NCI-H187 (cell line): ENCODE measurements around the gene SGPP2.

Source experiments
- DNase-seq, 2 experiments: peaks; one replicate each; lab custom pipeline; 2025; lab: John Stamatoyannopoulos, UW

The SGPP2 gene

DNA sequence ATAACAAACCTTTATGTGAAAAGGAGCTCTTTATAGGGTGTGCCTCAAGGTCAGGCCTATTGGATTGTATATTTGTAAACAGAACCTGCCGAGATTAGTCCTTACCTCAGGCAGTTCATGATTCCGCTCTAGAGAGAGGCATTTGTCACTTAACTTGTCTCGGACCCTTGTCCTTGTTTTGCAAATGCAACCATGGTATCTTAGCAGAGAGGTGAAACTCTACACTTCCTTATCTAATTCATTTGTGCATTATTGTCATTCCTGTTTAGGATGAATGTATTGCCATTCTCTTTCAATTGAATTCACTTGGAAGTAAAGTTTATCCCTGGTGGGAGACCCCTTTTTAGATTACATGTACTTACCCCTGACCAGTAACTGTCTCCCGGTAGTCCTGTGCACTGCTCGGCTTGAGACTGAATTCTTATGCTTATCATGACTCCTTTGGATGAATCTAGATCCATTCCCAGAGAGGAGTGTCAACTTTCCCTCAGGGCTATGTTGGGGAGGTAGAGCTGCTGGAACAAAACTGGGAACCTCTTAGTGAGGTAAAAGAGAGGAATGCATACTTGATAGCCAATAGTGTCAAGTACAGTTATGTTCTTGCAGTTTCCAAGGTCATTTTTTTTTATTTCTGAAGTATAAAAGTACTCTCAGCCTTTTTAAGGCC lies 46.6 kb downstream of the SGPP2 start:
- DNase-seq, result no peak

DNA sequence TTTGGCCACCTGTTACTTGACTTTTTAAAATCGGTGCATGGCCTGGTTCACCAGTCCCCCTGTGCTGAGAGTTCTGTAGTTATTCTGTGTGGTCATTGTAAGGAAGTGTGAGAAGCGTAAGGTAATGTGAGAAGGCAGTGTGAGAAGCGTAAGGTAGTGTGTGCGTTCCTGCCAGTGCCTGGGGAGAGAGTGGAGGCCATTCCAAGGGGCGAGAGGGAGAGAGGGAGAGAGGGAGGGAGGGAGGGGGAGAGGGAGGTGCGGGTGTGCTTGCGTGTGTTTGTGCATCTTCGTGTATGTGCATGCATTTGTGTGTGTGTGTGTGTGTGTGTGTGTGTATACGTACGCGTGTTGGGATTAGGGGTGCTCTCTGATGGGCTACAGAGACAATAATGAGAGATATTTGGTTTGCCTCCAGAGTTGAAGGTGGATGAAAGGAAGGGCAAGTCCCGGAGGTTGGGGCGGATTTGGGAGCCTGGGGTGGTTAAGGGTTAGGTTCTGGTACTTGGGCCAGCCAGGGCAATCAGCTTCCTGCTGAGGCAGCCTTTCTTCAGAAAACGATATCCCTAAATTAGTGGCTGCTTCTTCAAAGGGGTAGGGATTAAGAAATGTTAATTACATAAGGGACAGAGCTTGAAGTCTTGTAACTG lies 53.7 kb downstream of the SGPP2 start:
- DNase-seq, result no peak

DNA sequence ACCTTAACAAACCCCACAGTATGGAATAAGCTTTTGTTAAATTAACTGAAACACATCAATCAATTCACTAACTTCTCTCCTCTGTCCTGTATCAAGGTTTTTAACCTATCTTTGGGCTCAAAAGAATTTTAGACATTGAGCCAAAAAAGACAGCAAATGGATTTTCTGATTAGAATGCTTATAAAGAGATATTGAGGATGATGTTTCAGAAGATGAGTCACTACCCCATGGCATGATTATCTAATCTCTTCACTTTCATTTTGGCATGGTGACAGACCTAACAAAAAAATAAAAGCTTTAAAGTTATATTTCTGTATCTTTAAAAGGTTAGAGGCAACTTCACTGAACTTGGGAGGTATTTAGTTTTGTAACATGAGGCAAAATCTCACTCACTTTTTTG lies 55.5 kb downstream of the SGPP2 start:
- no peak for DNase-seq

DNA sequence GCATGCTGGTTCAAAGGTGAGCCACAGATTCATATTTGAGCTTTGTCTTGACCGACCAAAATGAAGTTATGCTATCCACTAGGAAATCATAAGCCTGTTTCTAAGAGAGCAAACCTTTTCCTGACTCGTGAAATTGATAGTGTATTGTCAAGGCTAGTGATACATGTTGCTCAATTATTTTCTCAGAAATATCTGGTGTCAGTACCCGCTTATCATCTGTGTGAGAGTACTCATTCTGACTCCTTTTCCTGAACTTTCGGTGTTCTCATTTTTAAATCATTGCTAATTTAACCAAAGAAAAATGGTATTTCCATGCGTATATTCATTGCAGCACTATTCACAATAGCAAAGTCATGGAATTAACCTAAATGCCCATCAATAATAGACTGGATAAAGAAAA lies 56.2 kb downstream of the SGPP2 start:
- no peak for DNase-seq

DNA sequence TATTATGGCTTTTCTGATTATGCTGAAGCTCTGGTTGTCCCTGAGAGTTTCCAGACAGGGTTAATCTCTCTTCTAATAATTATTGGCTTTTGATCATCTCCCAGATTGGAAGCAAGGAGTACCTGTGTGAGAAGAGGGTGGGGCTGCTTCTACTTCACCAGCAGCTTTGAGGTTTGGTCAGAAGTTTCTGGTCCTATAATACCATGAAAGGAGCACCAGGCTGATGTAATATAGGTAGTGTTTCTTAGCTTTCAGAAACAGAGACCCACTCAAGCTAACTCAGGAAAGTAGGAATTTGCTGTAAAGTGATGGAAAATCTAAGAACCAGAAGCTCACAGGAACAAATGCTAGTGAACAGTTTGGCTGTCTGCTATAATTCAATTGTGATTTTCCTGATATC lies 57.6 kb downstream of the SGPP2 start:
- no peak for DNase-seq

DNA sequence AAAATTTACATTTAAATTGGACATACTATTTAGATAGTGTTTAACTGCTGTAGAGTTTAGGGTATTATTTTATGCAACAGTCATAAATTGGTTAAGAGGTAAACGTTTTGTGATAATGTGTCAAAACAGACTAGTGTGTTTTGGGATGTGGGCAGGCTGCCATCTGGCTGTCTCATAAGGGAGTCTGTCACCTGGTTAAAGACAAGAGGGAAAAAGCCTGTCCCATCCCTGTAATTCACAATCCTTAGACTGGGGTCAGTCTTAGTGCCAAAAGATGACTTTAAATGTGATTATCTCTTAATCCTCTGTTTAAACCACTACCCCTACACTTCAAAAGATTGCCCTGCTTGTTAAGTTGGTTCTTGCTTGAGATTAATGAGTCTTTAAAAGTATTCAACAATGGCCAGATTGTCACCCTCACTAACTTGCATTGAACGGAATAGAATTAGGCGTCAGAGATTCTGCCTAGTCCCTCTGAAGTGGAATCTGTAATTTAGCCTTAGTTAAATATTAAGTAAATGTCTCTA lies 59.2 kb downstream of the SGPP2 start:
- DNase-seq, result no peak

DNA sequence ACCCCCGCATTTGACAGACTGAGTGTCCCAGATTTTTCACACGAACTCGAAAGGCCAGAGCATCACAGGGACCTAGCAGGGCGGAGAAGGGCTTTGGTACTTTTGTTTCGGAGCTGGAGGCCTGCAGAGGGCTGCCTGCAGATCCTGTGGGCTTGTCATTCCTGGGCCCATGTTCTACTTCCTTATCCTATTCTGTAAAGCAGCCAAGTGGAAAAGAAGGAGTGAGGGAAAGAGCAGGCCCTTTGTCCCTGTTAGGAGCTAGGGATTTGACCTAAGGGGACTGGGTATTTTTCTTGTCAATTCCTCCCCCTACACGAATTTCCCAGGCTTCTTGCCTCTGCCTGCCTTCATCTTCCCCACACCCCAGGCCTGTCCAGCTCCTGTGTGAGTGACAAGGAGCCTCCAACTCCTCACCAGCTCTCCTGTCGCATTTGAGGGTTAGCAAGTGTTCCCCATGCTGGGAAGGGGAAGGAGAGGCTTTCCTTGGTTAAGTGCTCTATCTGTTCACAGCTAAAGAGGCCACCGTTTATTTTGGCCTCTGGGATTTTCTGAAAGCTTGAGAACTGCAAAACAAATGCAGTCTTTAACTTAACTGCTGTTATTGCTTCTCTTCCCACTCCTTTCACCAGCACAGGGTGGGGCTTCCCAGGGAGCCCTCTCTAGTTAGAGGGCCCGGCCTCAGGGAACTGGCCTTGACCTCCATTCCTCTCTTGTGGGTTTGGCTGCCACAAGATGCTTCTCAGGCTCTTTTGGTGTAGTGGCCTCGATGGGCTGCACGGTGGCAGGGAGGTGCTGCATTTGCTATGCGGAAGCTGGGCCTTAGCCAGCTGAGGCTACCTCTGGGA lies 61.2 kb downstream of the SGPP2 start:
- DNase-seq, result no peak

DNA sequence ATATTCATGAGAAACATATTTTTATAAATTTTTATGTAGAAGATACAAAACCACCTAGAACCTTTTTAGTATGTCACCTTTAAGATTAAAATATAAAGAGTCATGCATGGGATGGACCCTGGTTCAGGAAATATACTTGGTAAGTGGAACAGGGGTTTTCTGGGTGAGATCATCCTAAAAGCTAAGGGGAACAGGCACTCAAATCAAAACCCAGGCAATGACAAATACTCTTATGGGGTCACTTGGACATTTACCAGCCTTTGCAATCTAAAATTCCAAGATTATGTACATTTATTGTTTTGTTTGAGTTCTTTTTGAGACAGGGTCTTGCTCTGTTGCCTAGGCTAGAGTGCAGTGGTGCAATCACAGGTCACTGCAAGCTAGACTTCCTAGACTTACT lies 65.8 kb downstream of the SGPP2 start:
- DNase-seq, result no peak

DNA sequence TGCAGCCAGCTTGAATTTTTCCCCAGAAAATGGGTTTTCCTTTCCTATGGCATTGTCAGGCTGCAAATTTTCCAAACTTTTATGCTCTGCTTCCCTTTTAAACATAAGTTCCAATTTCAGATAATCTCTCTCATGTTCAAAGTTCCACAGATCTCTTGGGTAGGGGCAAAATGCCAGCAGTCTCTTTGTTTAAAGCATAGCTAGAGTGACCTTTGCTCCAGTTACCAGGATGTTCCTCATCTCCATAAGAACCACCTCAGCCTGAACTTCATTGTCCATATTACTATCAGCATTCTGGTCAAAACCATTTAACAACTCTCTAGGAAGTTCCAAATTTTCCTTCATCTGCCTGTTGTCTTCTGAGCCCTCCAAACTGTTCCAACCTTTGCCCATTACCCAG lies 68.3 kb downstream of the SGPP2 start:
- no peak for DNase-seq

DNA sequence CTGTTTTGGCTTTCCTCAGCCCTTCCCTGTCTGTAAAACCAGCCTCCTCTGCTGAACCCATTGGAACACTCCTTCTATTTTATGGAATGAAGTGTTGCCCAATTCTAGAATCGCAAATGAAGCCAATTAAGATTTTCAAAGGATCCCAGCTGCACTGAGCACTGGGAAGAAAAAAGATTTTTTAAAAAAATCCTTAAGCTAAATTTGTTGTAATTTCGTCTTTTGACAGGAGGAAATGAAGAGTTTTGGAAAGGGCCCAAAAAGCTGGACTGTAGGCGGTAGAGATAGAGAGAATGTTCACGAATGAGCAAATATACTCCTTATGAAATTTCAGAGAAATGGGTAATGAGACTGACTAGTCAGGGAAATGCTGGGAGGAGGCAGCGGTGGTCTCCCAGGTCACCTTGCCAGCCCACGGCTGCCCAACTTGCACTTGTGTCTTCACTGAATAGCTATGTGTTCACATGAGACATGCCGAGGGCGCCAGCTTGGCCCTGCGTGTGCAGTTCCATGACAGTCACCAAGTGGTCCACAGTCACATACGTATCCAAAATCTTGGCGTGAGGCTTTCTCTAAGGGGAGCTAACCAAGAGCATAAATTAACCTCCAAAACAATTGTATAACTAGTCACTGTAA lies 69.9 kb downstream of the SGPP2 start:
- DNase-seq, result no peak

DNA sequence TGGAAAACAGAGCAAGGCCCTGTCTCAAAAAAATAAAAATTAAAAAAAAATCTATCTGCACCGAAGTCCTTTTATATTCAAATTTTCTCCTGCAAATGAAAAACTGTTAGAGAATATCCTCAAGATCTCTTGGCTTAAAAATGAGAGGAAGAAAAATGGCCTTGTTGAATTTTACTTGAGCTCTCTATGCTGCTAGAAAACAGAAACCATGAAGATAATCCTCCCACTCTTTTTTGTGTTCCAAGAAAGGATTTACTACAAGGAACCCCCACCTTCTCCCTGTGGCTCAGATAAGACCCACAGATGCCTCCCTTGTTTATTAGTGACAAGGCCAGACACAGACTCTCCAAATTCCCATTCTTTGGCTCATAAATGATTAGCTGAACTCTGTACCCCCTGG lies 71.0 kb downstream of the SGPP2 start:
- no peak for DNase-seq

DNA sequence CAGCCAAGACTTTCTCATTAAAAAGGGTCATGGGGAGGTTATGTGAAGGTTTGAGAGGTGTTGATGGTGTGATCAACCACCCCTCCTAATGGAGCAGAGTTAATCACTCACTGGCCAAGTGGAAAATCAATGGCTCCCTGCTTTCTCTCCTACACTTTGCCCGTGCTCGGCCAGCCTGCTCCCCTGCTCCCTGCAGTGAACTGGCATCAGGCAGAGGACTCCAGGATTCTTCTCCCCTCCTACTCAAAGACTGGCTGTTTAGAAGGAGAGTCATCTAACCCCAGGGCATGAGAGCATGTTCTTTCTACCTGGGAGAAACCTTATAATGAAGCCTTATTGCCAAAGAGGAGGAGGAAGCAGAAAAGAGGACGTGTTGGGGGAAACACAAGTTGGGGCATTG lies 74.9 kb downstream of the SGPP2 start:
- no peak for DNase-seq

DNA sequence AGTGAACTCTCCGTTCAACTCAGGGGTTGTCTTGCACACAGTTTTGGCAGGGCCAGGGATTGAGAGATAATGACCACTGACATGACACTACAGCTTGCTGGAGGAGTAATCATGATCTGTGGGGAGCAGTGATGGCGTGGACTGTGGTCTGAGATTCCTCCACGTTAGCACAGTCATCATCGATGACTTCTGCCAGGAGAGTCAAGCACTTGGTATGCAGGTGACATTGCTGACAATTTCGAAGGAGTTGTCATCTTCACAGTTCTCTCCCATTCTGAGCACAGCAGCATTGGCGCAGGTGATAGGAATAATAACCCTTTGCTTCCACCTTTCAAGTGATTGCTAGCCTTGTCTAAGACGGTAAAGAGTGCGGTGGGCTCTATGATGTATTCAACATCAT lies 79.8 kb downstream of the SGPP2 start:
- no peak for DNase-seq

DNA sequence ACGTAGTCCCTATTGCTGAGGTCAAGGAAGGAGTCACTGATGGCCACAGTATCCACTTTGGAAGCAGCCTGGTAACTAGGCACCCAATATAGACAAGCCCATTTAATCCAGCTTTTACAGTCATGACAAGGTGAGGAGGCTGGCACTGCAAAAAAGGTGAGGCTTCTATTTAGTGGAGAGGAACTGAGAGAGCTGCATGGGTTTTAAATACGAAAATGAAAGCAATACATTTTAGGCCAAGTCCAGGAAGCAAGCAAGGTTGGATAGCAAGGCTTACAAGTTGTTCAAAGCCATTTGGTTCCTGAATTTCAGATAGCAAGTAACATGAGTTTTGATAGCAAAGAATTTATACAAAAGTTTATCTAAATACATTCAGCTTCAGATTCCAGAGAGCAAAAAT lies 80.4 kb downstream of the SGPP2 start:
- DNase-seq, result no peak

DNA sequence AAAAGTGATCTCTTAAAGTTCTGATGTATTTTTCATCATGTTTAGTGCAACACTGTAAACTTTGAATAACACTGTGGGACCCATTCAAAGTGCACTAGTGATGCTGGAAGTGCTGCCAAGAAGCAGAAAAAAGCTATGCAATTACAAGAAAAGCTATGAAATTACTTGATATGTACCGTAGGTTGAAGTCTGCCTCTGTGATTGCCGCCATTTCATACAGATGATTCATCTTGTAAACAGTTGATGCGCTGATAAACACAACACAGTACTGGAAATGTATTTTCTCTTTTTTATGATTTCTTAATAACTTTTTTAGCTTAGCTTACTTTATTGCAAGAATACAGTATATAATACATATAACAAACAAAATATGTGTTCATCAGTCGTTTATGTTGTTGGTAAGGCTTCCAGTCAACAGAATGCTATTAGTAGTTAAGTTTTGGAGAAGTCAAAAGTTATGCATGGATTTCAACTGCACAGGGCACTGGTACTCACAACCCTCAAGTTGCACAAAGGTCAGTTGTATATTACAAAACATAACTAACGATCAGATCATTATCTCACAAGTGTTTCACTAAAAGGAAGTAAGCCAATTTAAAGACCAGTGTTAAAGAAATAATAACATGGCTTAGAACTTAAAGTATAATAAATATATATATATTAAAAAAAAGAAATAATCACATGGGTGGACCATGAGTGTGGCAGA lies 82.0 kb downstream of the SGPP2 start:
- no peak for DNase-seq

DNA sequence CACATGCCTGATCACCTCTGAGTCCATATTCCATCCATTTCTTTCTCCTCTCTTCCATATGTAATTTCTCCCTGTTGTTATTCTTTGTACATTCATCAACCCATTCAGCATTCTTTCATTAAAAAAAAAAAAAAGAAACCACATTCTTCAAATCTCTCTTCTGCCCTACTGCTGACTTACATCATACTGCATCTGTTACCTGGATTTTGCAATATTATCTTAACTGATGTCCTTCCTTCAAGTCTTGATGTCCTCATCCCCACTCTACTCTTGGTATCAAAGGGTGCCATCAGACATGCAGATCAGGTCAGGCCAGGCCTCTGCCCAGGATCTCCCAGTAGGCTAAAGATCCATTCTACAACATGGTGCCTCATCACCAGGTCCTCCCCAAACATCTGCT lies 90.6 kb downstream of the SGPP2 start:
- no peak for DNase-seq

DNA sequence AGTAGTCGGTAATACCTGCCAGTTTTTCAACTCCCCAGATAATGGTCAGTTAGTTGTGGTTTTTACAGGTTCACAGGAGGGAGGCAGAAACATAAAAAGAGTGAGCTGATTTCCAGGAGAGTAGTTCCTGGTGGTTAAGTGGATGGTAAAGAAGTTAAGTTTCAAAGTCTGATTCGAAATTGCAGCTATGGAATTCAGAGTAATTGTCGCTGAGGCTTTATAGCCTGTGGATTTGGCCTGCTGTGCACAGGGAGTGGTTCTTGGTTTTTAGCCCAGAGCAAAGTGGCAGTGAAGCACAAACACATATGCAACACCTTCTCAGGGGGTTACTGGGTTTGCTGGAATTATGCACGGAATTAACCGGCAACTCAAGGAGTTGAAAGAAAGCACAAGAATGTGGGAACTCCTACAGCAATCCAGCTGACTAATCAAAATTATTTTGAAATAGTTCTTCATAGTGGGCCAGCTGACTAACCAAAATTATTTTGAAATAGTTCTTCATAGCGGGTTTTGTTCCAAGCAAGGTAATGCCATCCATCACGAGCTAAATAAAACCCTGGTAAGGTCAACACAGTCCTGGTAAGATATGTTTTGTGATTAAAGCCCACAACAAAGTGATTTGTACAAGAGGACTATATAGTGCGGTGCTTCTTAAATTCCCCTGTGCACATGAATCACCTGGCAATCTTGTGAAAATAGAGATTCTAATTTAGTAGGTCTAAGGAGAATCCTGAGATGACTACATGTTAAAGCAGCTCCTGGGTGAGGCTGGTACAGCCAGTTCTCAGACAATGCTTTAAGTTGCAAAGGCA lies 94.4 kb downstream of the SGPP2 start:
- DNase-seq, result no peak

DNA sequence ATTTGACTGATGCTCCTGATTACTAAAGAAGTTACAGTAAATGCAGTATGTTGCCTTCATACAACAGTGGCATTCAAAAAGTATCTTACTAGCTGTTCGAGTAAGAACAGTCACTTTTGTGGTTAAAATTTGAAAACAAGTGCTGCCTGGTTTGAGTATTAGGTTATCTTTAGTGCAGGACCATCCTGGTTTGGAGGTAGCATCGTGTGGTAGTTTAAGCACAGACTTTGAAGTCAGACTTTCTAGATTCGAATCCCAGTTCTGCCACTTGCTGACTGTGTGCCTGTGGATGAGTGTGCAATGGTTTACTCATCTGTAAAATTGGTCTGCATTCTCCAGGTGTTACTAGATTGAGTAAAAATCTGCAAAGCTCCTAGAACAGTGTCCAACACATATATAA lies 96.8 kb downstream of the SGPP2 start:
- DNase-seq, result no peak

DNA sequence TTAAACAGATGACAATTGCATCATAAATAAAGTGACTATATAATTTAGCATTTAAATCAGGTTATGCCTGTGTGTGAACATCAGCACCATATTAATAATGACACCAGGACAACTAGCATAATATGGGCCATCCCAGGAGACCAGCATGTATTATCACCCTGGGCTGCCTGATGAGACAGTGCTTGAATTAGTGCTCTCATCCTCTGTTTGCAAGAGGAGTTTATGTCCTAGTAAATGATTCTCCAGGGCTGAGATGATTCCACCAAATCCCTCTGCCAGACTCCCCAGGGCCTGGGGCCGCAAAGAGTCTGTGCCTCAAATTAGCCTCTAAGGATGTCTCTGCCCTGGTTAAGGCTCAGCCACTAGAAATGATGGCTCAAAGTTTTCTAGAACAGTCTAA lies 97.7 kb downstream of the SGPP2 start:
- DNase-seq, result no peak

DNA sequence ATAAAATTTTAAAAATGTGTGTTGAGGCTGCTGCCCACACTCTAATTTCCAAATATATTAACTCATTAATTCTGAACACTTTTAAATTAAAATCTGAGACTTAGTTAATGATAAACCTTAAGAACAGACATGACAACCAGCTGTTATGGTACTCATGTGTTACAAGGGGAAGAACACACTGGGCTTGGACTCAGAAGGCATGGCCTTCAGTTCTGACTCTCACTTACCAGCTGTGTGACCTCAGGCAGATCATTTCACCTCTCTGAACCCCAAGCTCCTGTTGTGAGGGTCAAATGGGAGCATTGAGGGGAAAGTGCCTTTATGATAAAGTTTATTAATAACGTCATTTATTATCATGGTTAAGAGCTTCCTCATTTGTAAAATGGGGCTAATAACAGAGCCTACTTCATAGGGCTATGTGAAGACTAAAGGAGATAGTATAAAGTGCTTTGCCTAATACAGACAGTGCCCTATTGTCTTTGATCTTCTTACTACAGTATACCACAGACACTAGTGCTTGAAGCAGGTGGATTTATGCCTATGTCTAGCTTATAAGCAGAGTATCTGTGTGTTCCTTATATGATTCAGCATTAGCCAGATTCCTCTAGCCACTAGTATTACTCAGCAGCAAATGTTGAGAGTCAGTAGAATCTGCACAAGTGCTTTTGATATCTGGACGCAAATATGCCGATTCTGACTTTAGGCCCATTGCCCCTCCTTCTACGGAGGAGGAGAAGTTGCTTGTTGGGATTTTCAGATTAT lies 99.6 kb downstream of the SGPP2 start:
- DNase-seq, result no peak
